ENCODE results near the gene KIRREL3.

The KIRREL3 gene

DNA sequence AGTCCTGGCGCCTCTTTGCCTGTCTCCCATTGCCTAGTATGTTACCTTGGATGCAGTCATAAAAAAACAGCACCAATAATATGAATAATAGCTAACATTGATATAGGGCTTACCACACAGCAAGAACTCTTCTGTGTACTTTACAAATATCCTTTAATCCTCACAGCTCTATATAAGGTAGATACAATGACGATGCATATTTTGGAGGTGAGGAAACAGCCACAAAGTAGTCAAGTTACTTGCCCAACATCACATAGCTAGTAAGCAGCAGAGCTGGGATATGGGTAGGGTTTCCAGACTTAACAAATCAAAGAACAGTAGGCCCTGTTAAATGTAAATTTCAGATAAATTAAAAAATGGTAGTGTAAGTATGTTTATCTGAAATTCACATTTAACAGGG, 516.3 kb downstream of the KIRREL3 start:
- DNase-seq (ENCODE audit: low read depth) = no peak

DNA sequence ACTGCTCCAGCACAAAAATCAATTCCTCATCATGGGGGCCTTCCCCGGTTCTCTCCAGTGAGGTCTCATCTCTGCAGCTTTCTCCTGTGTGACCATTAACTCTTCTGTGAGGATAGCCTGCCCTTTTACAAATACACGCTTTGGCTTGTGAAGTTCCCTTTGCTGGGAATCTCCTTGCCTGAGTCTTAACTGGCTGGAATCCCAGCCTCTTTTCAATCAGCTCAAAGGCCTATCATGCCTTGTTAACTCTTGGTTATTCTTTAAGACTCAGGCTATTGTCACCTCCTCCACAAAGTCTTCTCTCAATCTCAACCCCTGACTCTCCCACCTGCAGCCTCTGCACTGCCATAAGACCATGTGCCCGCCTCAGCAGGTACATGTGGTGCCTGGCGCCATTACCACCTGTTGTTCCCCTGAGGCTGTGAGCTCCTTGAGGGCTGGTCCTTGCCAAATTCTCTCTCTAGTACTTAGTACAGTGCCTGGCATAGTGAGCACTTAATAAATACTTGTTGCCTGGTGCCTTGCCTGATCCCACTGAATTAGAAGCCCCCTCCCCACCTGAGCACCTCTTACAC, 516.9 kb downstream of the KIRREL3 start:
- no peak for DNase-seq (ENCODE audit: low read depth)

DNA sequence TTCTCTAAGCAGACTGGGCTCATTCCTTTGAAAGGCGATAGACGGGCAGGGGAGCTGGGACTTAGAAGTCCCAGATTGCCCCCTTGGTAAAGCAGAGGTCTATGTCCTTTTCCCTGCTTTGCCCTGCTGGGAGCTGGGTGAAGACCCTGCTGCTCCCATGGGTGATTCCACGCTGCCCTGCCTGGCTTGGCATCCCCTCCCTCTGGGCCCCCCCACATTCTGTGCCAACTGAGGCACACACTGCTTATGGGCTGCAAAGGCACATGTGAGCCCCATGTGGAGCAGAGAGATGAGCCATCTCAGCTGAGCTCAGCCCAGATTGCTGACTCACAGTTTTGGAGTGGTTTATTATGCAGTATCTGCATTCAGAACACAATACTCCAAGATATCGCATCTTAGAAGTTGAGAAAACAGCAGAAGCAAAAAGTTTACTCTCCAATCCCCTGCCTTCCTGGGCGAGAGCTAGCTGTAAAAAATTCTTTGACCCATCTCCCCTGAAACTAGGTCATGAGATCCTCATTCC, 517.9 kb downstream of the KIRREL3 start:
- DNase-seq (ENCODE audit: low read depth) = no peak

DNA sequence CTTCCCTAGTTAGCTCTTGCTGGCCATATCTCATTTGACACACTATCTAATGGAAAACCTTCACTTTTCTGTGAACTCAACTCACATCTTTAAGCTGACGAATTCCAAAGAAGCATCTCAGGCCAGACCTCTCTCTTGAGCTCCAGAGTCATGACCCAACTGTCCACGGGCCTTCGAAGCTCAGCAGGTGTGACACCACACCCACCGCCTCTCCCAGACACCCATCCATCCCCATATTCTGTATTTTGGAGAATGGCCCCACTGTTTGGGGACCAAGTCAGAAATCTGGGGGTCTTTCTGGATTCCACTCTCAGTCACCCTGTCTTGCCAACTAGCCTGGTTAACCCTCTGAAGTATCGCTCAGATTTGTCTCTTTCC, 519.3 kb downstream of the KIRREL3 start:
- no peak for DNase-seq (ENCODE audit: low read depth)

DNA sequence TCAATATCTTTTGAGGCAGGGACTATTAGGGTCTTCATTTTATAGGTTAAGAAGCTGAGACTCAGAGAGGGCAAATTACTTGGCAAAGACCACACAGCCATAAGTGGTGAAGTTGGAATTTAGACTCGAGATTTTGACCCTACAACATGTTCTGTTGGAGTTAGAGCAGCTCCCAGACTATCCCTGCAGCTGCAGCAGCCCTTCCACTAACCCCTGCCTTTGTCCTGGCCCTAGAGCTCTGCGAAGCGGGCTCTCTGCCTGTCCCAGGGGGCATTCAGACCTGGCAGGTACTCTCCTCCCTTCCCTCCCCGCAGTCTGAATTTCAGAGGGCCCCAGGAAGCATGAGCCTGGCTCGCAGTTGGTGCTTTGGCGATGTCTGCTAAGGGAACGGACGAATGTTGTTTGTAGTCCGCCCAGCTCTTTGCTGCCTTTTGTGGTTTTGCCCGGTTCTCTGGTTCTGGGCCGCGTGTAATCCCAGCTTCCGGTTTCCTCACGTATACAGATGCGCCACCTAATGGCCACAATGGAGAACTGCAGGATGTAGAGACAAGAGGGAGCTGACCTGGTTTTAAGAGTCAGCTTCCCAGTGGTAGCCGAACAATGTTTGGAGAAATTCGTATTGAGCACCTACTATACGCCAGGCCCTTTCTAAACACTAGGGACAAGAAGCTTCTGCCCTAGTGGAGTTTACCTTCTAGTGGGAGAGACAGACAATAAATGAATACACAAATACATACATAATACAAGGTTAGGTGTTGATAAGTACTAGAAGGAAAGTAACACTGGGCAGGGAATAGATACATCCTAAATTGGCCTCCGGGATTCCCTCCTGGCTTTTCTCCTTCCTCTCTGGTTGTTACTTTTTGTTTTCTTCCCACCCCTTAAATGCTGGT, 519.9 kb downstream of the KIRREL3 start:
- DNase-seq (ENCODE audit: low read depth) = peak; percentile 17

DNA sequence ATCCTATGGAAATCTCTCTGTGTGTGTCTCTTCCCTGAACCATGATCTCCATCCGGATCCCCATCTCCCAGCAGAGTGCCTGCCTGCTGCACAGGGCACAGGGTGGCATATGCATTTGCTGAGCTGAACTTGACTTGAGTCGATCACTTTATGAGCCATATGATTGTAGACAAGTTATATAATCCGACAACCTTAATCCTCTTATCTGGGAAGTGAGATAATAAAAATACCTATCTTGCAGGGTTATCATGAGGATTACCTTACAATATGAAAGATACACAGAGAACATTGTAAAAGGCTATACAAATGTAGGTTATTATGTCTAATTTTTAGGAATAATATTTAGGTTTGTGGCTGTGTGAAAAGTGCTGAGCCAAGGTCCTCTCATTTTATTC, 520.6 kb downstream of the KIRREL3 start:
- DNase-seq (ENCODE audit: low read depth) = no peak

DNA sequence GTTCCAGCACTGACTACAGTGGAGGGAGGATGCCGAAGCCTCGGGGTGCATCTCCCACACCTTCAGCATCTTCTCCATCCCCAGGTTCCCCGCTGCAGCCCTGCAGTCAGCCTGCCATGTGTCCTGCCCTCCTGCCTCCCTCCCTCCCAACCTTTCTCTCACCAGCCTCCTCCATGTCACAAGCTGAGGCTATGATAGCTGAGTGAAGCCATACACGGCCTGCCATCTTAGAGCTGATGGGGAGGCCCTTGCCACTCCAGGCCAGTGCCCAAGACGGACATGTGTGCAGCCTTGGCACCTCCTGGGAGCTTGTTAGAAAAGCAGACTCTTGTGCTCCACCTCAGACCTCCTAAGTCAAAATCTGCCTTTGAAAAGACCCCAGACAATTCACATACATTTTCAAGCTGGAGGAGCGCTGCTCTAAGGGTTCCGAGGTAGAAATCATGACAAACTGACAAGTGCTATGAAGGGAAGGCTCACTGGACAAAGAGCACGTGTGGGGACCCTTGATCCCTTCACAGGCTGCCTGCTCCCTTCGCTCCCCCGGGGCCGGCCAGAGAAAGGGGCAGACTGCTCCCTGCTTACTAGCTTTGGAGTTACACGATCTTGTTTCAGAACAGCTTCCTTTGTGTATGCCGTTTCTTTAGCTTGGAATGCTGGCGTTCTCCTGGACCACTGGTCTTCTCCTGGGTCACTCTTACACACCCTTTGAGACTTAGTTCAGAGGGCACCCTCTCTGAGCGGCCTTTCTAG, 521.2 kb downstream of the KIRREL3 start:
- DNase-seq (ENCODE audit: low read depth) = no peak

DNA sequence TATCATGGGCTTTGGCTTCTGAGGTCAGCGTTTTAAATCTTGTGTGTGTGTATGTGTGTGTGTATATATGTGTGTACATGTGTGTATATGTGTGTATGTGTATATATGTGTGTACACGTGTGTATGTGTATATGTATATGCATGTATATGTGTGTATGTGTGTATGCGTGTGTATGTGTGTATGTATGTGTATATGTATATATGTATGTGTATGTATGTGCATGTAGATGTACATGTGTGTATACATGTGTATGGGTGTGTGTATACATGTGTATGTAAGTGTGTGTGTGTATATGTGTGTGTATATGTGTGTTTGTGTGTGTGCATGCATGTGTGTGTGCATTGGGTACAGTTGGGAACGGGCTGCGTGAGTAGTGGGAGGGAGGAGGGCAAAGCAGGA, 522.1 kb downstream of the KIRREL3 start:
- no peak for DNase-seq (ENCODE audit: low read depth)

DNA sequence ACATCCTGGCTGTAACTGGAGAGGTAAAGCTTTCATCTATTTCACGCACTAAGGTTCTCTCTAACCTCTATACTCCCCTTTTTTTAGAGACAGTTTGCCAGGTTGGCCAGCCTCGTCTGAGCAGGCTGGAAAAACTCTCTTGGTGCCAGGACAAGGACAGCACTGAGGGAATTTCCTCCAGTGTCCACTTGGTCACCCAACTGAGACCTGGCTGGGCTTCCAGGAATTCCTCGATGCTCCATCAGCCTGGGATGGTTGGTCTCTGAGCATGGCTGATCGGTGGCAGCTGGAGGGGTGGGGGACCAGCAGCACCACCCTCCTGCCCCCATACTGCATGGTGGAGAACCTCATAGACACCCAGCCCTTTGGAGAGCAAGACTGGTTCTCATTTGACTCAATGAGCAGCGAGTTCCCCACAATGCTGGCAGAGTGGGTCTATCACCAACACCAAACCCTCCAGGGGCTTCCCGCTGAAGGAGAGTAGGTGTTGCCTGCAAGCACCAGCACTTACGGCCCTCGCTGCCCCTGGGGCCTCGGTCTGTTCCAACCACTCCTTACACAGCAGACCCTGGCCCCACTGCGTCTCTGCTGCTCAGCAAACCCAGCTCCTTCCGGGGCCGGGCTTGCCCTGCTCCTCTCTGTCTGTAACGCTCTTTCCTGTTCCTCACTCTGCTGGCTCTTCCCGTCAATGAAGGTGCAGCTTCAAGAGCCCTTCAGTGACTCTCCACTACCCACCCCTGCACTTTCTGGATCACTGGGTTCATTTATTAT, 522.9 kb downstream of the KIRREL3 start:
- no peak for DNase-seq (ENCODE audit: low read depth)

DNA sequence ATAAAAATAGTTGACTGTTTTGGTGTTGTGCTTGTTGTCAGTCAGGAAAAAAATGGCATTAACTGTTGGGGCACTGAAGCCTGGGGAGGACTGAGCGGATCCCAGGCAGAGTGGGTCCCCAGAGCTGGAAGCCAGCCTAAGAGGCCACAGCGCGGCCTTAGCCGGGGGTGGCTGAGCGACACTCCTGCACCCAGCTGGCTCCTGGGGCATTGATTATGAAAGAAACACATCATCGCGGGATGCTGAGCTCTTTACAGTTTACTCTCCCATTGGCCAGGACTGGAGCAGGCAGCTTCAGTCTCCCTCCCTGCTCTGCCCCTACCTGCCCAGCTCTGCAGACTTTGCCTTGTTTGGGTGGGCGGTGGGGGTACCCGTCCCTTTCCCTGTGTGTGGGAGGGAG, 523.6 kb downstream of the KIRREL3 start:
- no peak for DNase-seq (ENCODE audit: low read depth)

DNA sequence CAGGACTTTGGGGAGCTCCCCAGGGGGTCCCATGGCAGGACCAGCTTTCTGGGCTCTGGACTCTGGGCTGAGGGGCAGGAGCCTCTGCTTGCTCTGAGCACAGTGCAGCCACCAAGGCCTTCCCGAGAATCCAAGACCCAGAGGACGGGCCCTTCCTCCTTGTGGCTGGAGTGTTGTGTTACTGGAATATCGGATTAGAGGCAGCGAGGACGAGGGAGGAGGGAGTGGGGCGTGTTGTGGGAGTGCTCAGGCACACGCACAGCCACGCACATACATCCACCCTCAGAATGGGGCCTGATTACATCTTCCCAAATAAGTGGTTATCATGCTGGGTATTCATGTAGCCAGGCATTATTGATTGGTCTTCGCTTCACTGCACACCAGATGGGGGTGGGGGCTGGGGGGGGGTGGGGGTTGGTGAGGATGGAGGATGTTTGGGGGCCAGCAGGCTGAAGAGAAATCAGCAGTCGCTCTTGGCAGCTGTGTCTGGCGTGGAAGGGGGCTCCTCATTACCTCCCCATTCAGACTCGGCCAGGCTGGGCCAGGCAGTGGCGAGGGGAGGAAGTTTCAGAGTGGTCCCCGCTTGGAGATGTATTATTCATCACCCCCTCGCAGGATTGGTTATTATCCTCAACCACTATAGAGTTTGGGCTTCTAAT, 524.2 kb downstream of the KIRREL3 start:
- no peak for DNase-seq (ENCODE audit: low read depth)

DNA sequence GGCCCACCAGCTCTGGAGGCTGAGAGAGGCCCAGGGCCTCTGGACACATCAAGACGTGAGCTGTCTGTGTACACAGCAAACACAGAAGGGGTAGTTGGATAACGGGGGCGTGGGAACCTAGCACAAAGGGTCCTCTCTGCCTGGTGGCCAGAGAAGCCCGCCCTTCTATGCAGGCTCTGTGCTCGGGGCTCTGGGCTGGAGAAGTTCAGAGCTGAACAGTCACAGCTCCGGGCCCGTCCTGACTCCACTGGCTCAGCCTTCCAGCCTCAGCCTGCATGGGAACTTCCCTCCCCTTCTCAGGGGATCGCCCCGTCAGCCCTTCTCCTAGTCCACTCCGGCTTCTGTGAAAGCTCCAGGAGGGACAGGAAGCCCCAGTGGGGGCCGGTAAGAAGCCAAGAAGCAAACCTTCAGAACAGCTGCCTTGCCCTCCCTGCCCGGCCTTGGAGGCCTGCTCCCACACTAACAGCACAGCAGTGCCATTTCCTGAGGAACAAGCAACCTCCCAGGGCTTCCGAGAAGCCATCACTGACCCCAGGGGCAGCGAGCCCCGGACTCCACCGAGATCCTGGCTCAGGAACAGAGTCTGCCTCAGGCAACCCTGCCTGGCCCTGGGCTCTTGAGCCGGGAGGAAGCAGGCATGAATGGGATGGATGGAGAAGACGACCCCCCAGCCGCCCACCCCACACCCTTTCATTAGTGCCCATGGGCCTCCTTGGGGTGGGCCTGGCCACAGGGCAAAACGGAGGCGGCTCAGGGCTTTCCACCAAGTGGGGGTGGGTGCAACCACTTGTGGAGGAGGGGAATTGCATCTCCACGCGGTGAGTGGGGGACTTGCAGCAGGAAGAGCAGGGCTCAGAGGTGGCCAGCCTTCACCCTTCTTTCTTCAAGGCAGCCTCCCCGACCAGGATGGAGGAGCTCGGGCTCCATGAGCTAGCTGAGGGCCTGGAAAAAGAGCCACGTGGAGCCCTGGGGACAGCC, 525.3 kb downstream of the KIRREL3 start:
- no peak for DNase-seq (ENCODE audit: low read depth)

DNA sequence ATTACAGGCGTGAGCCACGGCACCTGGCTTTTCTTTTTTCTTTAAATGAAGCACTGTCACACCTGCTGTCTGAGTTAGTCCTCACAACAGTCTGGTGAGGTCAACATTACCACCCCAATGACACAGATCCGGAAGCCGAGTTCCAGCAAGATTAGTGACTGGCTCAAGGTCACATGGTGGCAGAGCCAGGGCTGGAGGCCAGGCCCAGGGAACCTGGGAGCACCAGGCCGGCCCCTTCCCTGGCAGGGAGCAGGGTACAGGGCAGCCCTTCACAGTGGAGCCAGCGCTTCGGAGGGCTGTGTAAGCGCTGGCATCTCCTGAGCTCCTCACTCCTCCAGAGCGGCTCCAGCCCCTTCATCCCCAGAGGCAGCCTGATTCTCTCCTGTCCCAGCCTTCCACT, 526.4 kb downstream of the KIRREL3 start:
- DNase-seq (ENCODE audit: low read depth) = no peak

DNA sequence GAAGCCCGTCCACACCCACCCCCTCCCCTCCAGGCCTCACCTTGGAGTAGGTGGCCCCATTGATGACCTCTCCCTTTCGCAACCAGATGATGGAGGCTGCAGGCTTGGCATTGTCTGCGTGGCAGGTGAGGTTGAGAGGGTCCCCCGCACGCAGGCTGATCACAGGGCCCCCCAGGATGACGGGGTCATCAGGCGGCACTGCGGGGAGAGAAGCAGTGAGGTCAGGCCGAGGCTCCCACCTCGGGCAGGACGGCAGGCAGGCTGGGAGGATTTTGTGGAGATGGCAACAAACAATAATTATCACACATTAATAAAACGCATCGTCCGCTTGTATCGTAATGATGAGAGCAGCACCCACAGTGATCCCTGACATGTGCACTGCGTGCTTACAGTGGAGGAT, 527.3 kb downstream of the KIRREL3 start:
- no peak for DNase-seq (ENCODE audit: low read depth)

DNA sequence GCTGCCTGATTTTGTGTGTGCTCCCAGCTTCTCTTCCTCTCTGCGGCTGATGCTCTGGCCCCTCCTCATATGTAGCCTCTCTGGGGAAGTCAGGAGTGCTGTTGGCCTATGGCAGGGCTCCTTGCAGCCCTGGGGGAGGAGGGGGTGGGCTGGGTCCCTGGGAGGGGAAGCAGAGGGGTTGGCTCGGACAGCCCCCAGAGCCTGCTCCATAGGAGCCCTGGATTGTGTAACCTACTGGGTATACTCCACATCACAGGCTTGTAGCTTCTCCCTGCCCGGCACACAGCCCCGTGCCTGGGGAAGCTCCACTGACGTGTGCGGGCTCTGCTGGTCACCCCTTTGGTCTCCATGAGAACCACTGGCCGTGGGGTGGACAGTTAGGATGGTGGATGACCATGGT, 531.3 kb downstream of the KIRREL3 start:
- DNase-seq (ENCODE audit: low read depth) = no peak

DNA sequence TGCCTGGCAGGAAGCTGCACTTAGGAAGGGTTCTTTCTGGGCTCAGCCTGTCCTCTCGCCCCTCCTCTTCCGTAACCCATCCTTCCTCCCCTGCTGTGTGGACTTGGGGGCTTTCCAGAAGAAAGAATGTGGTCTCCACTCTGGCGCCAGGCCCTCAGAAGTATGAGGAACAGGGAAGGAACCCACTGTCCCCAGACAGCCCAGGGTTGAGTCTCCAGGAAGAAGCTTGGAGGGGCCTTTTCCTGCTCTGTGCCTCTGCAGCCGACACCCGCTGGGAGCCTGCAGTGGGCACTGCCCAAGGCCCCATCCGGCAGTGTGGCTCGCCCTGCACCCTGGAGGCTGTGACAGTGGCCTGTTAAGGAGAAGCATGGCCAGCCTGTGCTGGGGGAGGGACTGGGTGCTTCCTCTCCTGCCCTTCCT, 532.5 kb downstream of the KIRREL3 start:
- DNase-seq (ENCODE audit: low read depth) = no peak

DNA sequence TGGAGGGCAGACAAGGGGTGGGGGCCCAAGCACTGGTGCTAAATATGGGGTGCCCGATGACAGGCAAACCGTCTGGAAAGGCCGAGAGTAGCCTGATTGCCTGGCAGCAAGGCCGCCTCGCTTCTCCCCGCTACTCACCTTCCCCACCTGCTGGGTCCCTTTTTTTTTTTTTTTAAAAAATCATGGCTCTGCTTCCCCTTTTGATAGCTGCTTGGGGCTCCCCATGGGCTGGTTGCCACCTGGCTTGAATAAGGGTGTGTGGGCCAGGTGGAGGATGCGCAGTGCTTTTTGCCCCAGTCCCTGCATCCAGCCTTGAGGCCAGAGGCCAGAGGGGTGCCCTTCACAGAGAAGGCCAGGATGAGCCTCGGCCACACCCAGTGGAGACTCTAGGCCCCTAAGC, 533.1 kb downstream of the KIRREL3 start:
- DNase-seq (ENCODE audit: low read depth) = no peak

DNA sequence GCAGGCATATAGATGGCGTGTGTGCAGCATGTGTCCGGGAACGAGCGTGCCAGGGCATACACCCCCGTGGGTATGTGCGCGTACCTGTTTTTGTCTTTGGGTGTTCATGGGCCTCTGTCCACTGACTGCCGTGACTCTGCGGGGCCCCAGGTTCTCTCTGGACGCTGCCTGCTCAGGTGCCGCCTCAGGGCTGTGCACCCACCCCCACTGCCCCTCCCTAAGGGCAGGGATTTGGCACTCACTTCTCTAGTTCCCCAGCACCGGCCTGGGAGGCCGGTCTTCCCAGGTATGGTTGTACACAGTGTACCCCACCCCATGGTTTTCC, 533.6 kb downstream of the KIRREL3 start:
- DNase-seq (ENCODE audit: low read depth) = no peak

DNA sequence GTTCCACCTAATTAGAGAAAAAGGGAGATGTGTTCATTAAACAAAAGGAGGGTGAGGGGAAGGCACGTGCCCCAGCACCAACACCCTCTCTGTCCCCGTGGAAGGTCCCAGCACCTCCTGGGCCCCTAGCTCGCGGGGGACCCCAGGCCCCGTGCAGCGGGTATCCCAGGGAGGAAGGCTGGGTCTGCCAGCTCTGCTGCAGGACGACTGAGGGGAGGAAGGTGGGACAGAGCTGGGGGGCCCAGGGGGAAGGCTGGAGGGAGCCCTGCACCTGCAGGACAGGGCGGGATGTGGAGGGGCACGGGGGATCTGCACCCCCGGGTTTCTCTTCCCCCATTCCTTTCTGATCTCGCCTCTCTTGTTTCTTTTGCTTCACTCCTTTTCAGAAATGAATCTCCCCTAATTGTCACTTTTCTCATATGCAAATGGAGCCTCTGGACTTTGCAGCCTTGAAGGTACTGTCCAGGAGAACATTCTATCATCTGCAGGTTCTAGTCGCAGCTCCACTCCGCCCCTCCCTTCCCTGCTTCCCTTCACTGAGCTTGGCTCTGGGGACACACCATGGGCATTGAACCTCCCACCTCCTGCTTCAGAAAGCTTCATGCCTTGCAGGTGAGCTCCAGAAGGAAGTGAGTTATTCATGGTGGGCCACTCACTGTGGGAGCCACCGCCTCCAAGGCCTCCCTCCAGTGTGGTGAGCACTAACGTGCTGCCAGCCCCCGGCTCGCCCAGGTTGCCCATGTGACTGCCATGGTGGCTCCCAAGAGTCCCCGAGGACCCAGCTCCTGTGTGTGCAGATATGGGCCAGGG, 534.1 kb downstream of the KIRREL3 start:
- DNase-seq (ENCODE audit: low read depth) = no peak

Measured in stimulated activated CD8-positive, alpha-beta memory T cell treated with anti-CD3 and anti-CD28 coated beads, Interleukin-15, amount 100 ng/mL, for 24 hours (primary cell).